Right lobe of liver (tissue), 4 donors: ENCODE data around the gene PHF14.

Source experiments
- CTCF ChIP-seq, 4 donors: fragments of 200-600 bp in 3 of 4; fragments of 450-650 bp in 1 of 4; IDR thresholded peaks; one replicate each; pipeline versions ENCODE4 v1.5.1 to v1.8.0; 2016 to 2022; ENCODE audit warnings: antibody characterized with exemption in 4 of 4, mild to moderate bottlenecking in 2 of 4
- POLR2A ChIP-seq: fragments of 450-650 bp; IDR thresholded peaks from one replicate; pipeline ENCODE4 v1.6.1; 2017; ENCODE audit warnings: antibody characterized with exemption, mild to moderate bottlenecking
- donor health status: DM: no; HTN: no; CAD: no.
- donor health status: DM: no; HTN: no; CAD: no.
- donor health status: DM: no; HTN: yes; CAD: no.

- no peak for TF ChIP-seq POLR2A
- no peak for TF ChIP-seq CTCF (IDR thresholded peaks at IDR 0.05)
Measured at GRCh38 chr7:11193888-11194287, 220.2 kb downstream of the PHF14 start.
